ENCODE results near the gene SLC38A5. TPM values are rescaled to one million over a fixed set of nuclear protein-coding genes. Genes with fewer than 3 reads are reported as not detected.

Gene SLC38A5
- polyA plus RNA-seq, 1 donor (not counting 4 experiments of a cell fraction or from before 2014, with no cell fraction given) = 199 TPM

- peak overlapping the region; percentile 65 for H3K4me2 ChIP-seq (ENCODE audit: control insufficient read depth, extremely low read depth, insufficient read depth, low read depth, low read length)
- no peaks in the 10 kb centered on the region for H3K9me1 ChIP-seq (ENCODE audit: control insufficient read depth, extremely low read depth, insufficient read depth, low read length)
- peak overlapping the region; percentile 66 for H3K27ac ChIP-seq (ENCODE audit: control insufficient read depth, insufficient read depth, low read length)
- peak overlapping the region; percentile 32 for H2AFZ ChIP-seq (ENCODE audit: control insufficient read depth, low read length)
- peaks cover 13% of the 10 kb centered on the region for H3K4me1 ChIP-seq (ENCODE audit: control insufficient read depth, extremely low read depth, insufficient read depth, low read length)
- TF ChIP-seq EZH2 (IDR thresholded peaks at IDR 0.05; ENCODE audit: low read length) (no peak), CTCF (optimal IDR thresholded peaks at IDR 0.05 in 1 of 3, IDR thresholded peaks at IDR 0.05 in 1 of 3, conservative IDR thresholded peaks at IDR 0.05 in 1 of 3; ENCODE audit: extremely low read depth in 1 of 3, insufficient read depth in 2 of 3, low read length in 3 of 3) (no peak)
- DNase-seq (ENCODE audit: low read depth, low spot score) (no peak), FAIRE-seq (no peak)
- dilution Hi-C loops (cut with MboI; ENCODE audit: extremely low pct_ligation_motif_present, low sequenced_read_pairs) = no loop called here
- peak overlapping the region; percentile 55 to 63 (median 56) for H3K4me3 ChIP-seq (ENCODE audit: control insufficient read depth in 2 of 3, extremely low read depth in 1 of 3, insufficient read depth in 2 of 3, low read depth in 1 of 3, low read length in 3 of 3)
- no peaks in the 10 kb centered on the region for H3K27me3 ChIP-seq (ENCODE audit: control insufficient read depth, extremely low read depth, insufficient read depth, low read length)
- H3K9me3 ChIP-seq (ENCODE audit: control insufficient read depth, low read depth, low read length) = peaks cover 4% of the 10 kb centered on the region
- H3K9ac ChIP-seq (ENCODE audit: control insufficient read depth, extremely low read depth, insufficient read depth, low read length) = peak overlapping the region; percentile 70
- peaks cover 3 to 4% of the 10 kb centered on the region in 2 experiments for H3K36me3 ChIP-seq (ENCODE audit: control insufficient read depth in 2 of 2, extremely low read depth in 1 of 2, insufficient read depth in 2 of 2, low read length in 2 of 2)
- H4K20me1 ChIP-seq (ENCODE audit: control insufficient read depth, extremely low read depth, insufficient read depth, low read length) = no peaks in the 10 kb centered on the region
- peaks cover 17% of the 10 kb centered on the region for H3K79me2 ChIP-seq (ENCODE audit: control insufficient read depth, insufficient read depth, low read length)
These were observed 39.6 kb upstream of the SLC38A5 start for GRCh38 chrX:48509619-48510018.

- Histone ChIP-seq H3K9ac (ENCODE audit: control insufficient read depth, extremely low read depth, insufficient read depth, low read length) (peak overlapping the region; percentile 70), H3K36me3 (ENCODE audit: control insufficient read depth in 2 of 2, extremely low read depth in 1 of 2, insufficient read depth in 2 of 2, low read length in 2 of 2) (peaks cover 3 to 4% of the 10 kb centered on the region in 2 experiments), H3K27me3 (ENCODE audit: control insufficient read depth, extremely low read depth, insufficient read depth, low read length) (no peaks in the 10 kb centered on the region), H3K4me2 (ENCODE audit: control insufficient read depth, extremely low read depth, insufficient read depth, low read depth, low read length) (peak overlapping the region; percentile 65), H3K4me3 (ENCODE audit: control insufficient read depth in 2 of 3, extremely low read depth in 1 of 3, insufficient read depth in 2 of 3, low read depth in 1 of 3, low read length in 3 of 3) (peak overlapping the region; percentile 55 to 63 (median 56)), H3K27ac (ENCODE audit: control insufficient read depth, insufficient read depth, low read length) (peak overlapping the region; percentile 66), H3K9me1 (ENCODE audit: control insufficient read depth, extremely low read depth, insufficient read depth, low read length) (no peaks in the 10 kb centered on the region), H4K20me1 (ENCODE audit: control insufficient read depth, extremely low read depth, insufficient read depth, low read length) (no peaks in the 10 kb centered on the region), H3K9me3 (ENCODE audit: control insufficient read depth, low read depth, low read length) (peaks cover 4% of the 10 kb centered on the region), H2AFZ (ENCODE audit: control insufficient read depth, low read length) (peak overlapping the region; percentile 59), H3K79me2 (ENCODE audit: control insufficient read depth, insufficient read depth, low read length) (peaks cover 17% of the 10 kb centered on the region), H3K4me1 (ENCODE audit: control insufficient read depth, extremely low read depth, insufficient read depth, low read length) (peaks cover 9% of the 10 kb centered on the region)
- no peak for DNase-seq (ENCODE audit: low read depth, low spot score)
- FAIRE-seq = no peak
- dilution Hi-C loops (cut with MboI; ENCODE audit: extremely low pct_ligation_motif_present, low sequenced_read_pairs) = no loop called here
- TF ChIP-seq EZH2 (IDR thresholded peaks at IDR 0.05; ENCODE audit: low read length) = no peak
- no peak for TF ChIP-seq CTCF (optimal IDR thresholded peaks at IDR 0.05 in 1 of 3, IDR thresholded peaks at IDR 0.05 in 1 of 3, conservative IDR thresholded peaks at IDR 0.05 in 1 of 3; ENCODE audit: extremely low read depth in 1 of 3, insufficient read depth in 2 of 3, low read length in 3 of 3)
These were observed 39.2 kb upstream of the SLC38A5 start for GRCh38 chrX:48509245-48509590.

All from keratinocyte (primary cell).